AG04449 (cell line): ENCODE data around the gene DLX2.

ENCODE experiments used
- CTCF ChIA-PET: fragments of 350-600 bp; formaldehyde crosslinking; extraction: SDS; loops from one replicate; lab custom pipeline; 2021; ENCODE audit warnings: antibody characterized with exemption; lab: Yijun Ruan, JAX
- POLR2A ChIA-PET: fragments of 400-600, 350-600 bp; formaldehyde crosslinking; extraction: SDS; loops from one replicate; lab custom pipeline; 2020; ENCODE audit warnings: antibody characterized with exemption, inconsistent platforms; lab: Yijun Ruan, JAX
- DNase-seq: peaks from one replicate; pipeline ENCODE4 v3.0.0-alpha.2; 2010; ENCODE audit warnings: low read depth, low spot score
- H3K4me3 ChIP-seq: 2 replicates; pipeline ENCODE4 v1.5.1; 2011; ENCODE audit warnings: low read depth, mild to moderate bottlenecking, control low read depth, low read length
- CTCF ChIP-seq: IDR thresholded peaks from one replicate; pipeline ENCODE4 v1.5.1; 2011; ENCODE audit warnings: mild to moderate bottlenecking, moderate library complexity, low read length, control low read depth, inconsistent platforms; ENCODE audit not compliant: insufficient read depth; ENCODE audit errors: missing control alignments

DLX2 gene

GRCh38 chr2:172109988-172110811 is 7.5 kb upstream of the DLX2 start:
- H3K4me3 ChIP-seq = no peak overlapping the region
- DNase-seq = no peak
- no peak for TF ChIP-seq CTCF
- ChIA-PET POLR2A (no interaction called here), CTCF (interaction anchor here (0.9 to 18.1 kb wide), 2 partner anchors 12 to 407 kb away, joined by 3 to 355 read pairs; no protein-coding TSS in a partner anchor)

GRCh38 chr2:172109256-172109987 is 6.7 kb upstream of the DLX2 start:
- no peak overlapping the region for H3K4me3 ChIP-seq
- no peak for DNase-seq
- ChIA-PET POLR2A (no interaction called here), CTCF (interaction anchor here (1.6 to 18.1 kb wide), 4 partner anchors 12 to 407 kb away, joined by 3 to 355 read pairs (median 128); no protein-coding TSS in a partner anchor)
- no peak for TF ChIP-seq CTCF

GRCh38 chr2:172108587-172108930 is 5.9 kb upstream of the DLX2 start:
- TF ChIP-seq CTCF = no peak
- H3K4me3 ChIP-seq = no peak overlapping the region
- no peak for DNase-seq
- CTCF ChIA-PET = interaction anchor here (1.6 to 18.1 kb wide), 4 partner anchors 13 to 406 kb away, joined by 3 to 355 read pairs (median 128); no protein-coding TSS in a partner anchor
- POLR2A ChIA-PET = no interaction called here

- H3K4me3 ChIP-seq = no peak overlapping the region
- CTCF ChIA-PET = interaction anchor here (1.2 to 18.1 kb wide), 11 partner anchors 14 to 536 kb away, joined by 3 to 355 read pairs (median 17); partner anchors contain the start of gene SLC25A12
- TF ChIP-seq CTCF = no peak
- POLR2A ChIA-PET = no interaction called here
- DNase-seq = no peak
Measured at GRCh38 chr2:172107690-172108586, 5.2 kb upstream of the DLX2 start.

GRCh38 chr2:172106108-172106961 is 3.6 kb upstream of the DLX2 start:
- ChIA-PET CTCF (interaction anchor here (0.5 to 18.1 kb wide), 40 partner anchors 9 to 1133 kb away, joined by 3 to 355 read pairs (median 8); partner anchors contain the start of genes HAT1 and SLC25A12), POLR2A (interaction anchor here (0.6 to 1.1 kb wide), 3 partner anchors 9 to 388 kb away, joined by 3 read pairs; no protein-coding TSS in a partner anchor)
- DNase-seq = no peak
- peak overlapping the region; percentile 60 for H3K4me3 ChIP-seq
- peak; percentile 76 for TF ChIP-seq CTCF
